HepG2 (cell line): ENCODE data around the gene ZNF772. TPM values are rescaled to one million over a fixed set of nuclear protein-coding genes. Genes with fewer than 3 reads are reported as not detected.
A peak's percentile ranks its signal among the peaks of the same experiment; 100 is the strongest.

Experiments
- ADNP ChIP-seq: sonication (generic); formaldehyde crosslinking; IDR thresholded peaks from 2 replicates; pipeline ENCODE4 v1.4.0; 2020; ENCODE audit warnings: missing genetic modification reagents
- ATRX ChIP-seq: sonication (generic); formaldehyde crosslinking; IDR thresholded peaks from 2 replicates; pipeline ENCODE4 v1.4.0; 2020; ENCODE audit warnings: missing genetic modification reagents, borderline replicate concordance
- BCL6 ChIP-seq: IDR thresholded peaks from 2 replicates; pipeline ENCODE4 v1.6.1; 2016; ENCODE audit warnings: missing genetic modification reagents, missing compliant biosample characterization
- CENPX ChIP-seq: sonication (generic); formaldehyde crosslinking; IDR thresholded peaks from 2 replicates; pipeline ENCODE4 v1.9.0; 2021; ENCODE audit warnings: mild to moderate bottlenecking, missing genetic modification reagents, moderate library complexity
- FOXA3 ChIP-seq: IDR thresholded peaks from 2 replicates; pipeline ENCODE4 v1.6.1; 2016; ENCODE audit warnings: missing genetic modification reagents, missing compliant biosample characterization
- PCBP1 ChIP-seq: fragments of 200-400 bp; formaldehyde crosslinking; IDR thresholded peaks from 2 replicates; pipeline ENCODE4 v1.6.1; 2017; ENCODE audit warnings: mild to moderate bottlenecking, low read depth, low read length, borderline replicate concordance
- PTBP1 ChIP-seq: fragments of 200-400 bp; formaldehyde crosslinking; IDR thresholded peaks from 2 replicates; pipeline ENCODE4 v1.6.1; 2018; ENCODE audit warnings: low read length, low read depth; ENCODE audit not compliant: poor library complexity, severe bottlenecking
- SSRP1 ChIP-seq: IDR thresholded peaks from 2 replicates; pipeline ENCODE4 v1.6.1; 2016; ENCODE audit warnings: control low read depth
- ZMYM3 ChIP-seq: sonication (generic); formaldehyde crosslinking; IDR thresholded peaks from 2 replicates; pipeline ENCODE4 v1.5.1; 2020; ENCODE audit warnings: mild to moderate bottlenecking, missing genetic modification reagents
- ZNF264 ChIP-seq: sonication (generic); formaldehyde crosslinking; IDR thresholded peaks from 2 replicates; pipeline ENCODE4 v1.4.0; 2020; ENCODE audit warnings: missing genetic modification reagents
- ZNF407 ChIP-seq: sonication (generic); formaldehyde crosslinking; IDR thresholded peaks from one replicate; pipeline ENCODE4 v1.5.1; 2020; ENCODE audit warnings: mild to moderate bottlenecking, missing genetic modification reagents; ENCODE audit errors: not compliant biosample characterization
- ZNF441 ChIP-seq: sonication (generic); formaldehyde crosslinking; IDR thresholded peaks from 2 replicates; pipeline ENCODE4 v1.7.0; 2021; ENCODE audit warnings: missing genetic modification reagents, borderline replicate concordance
- ZNF609 ChIP-seq: sonication (generic); formaldehyde crosslinking; IDR thresholded peaks from 2 replicates; pipeline ENCODE4 v1.4.0; 2020; ENCODE audit warnings: mild to moderate bottlenecking, missing genetic modification reagents, borderline replicate concordance
- ZSCAN25 ChIP-seq: sonication (generic); formaldehyde crosslinking; IDR thresholded peaks from 2 replicates; pipeline ENCODE4 v1.8.0; 2022; ENCODE audit warnings: mild to moderate bottlenecking, missing genetic modification reagents
- polyA plus RNA-seq, 8 experiments: library from polyadenylated mRNA; depleted of rRNA in 3 of 8; stranded (reverse) in 7 of 8; unstranded in 1 of 8; fragments of >200 nt; fragmentation: Illumina TruSeq in 4 of 8; extraction: Trizol in 4 of 8; gene quantifications; 2 replicates each; pipeline versions ENCODE4 v1.2.1 to v1.2.3, GENCODE V29; 2011 to 2016; ENCODE audit warnings: low read depth in 4 of 8, missing spikeins in 1 of 8, mixed read lengths in 1 of 8; ENCODE audit not compliant: insufficient read depth in 1 of 8
- total RNA-seq, 5 experiments: library from RNA; depleted of rRNA; stranded (reverse); fragments of >200 nt; fragmentation: Illumina TruSeq; extraction: Trizol; gene quantifications; 2 replicates each; pipeline ENCODE4 v1.2.3, GENCODE V29; 2016; ENCODE audit warnings: low read depth in 1 of 5
- TF ChIP-seq, protein P1 (sequence below): IDR thresholded peaks from 2 replicates; pipeline ENCODE4 v1.6.1; 2016

ZNF772 gene
- total and polyA plus RNA-seq, 2 of the 13 experiments (the other 11 are each of a cell fraction or from before 2014, with no cell fraction given) = 3.1 to 17.2 TPM

DNA sequence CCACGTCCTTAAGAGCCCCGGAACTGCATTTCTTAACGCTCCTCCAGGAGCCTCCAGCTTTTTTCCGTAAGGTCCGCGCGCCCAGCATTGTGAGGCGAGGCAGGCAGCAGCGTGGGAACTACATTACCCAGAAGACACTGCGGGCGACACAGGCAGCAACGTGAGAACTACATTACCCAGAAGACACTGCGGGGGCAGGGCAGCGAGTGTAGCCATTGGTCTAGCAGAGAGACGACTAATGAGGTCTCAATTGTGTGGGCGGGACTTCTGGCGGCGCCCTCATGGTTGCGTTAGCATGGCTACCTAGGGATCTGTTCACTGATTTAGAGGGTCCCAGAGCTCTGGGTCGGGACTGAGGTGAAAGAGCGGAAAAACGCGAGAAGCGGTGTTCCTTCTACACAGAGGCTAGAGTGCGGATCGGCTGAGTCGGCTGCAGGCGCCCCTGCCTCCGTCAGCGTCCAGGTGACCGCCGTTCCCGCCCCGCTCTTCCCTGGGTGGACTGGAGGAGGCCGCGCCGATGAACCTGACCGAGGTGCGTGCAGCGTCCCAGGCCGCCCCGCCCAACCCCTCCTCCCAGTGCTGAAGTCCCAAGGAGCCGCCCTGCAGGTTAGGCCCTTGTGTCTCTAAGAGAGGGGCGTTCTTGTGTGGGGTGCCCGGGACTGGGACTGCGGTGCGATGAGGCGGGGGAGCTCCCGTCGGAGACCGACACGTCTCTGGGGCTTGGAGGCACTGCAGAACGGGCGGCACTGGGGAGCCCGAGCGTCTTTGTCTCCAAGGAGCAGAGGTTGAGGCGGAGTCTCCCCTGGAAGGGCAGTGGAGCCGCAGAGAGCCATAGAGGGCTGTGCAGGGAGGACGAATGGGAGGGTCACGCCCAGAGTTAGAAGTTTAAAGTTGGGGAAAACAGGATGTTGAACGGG lies 42.0 kb downstream of the ZNF772 start, which contains the start of gene ZNF749 (continued):
- TF ChIP-seq ZNF264 = 0 out of 2 replicates have a peak, but pooled peaks have one; percentile 64
- no peak; the same call in 1 of the 2 replicates for TF ChIP-seq BCL6 (CRISPR knock-in tag)
- no peak for TF ChIP-seq ZNF441 (CRISPR knock-in tag)
- TF ChIP-seq FOXA3 = no peak
- no peak for TF ChIP-seq ADNP (CRISPR knock-in tag)
- TF ChIP-seq ZMYM3 (CRISPR knock-in tag) = peak; percentile 17; the same call in 1 of the 2 replicates
- TF ChIP-seq, protein P1, sequence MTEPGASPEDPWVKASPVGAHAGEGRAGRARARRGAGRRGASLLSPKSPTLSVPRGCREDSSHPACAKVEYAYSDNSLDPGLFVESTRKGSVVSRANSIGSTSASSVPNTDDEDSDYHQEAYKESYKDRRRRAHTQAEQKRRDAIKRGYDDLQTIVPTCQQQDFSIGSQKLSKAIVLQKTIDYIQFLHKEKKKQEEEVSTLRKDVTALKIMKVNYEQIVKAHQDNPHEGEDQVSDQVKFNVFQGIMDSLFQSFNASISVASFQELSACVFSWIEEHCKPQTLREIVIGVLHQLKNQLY (CRISPR knock-in tag) = 0 out of 2 replicates have a peak, but pooled peaks have one; percentile 51
- TF ChIP-seq SSRP1 (CRISPR knock-in tag) = no peak
- TF ChIP-seq PCBP1 = no peak
- no peak for TF ChIP-seq ZSCAN25 (CRISPR knock-in tag)
- TF ChIP-seq CENPX (CRISPR knock-in tag) = no peak
- peak; percentile 14 for TF ChIP-seq ZNF407
- TF ChIP-seq ZNF609 (CRISPR knock-in tag) = peak; percentile 60; the same call in 1 of the 2 replicates
- no peak for TF ChIP-seq ATRX (CRISPR knock-in tag)
- no peak for TF ChIP-seq PTBP1
